ENCODE data around the gene PCDHGA2.

GRCh38 chr5:141313711-141314110 is 24.8 kb upstream of the PCDHGA2 start:
- no peak for TF ChIP-seq POLR2AphosphoS5 (IDR thresholded peaks at IDR 0.05; ENCODE audit: low read depth, low read length)
- TF ChIP-seq PAX5 (IDR thresholded peaks at IDR 0.05; ENCODE audit: insufficient read depth, low read length, severe bottlenecking): no peak
